Right cardiac atrium (tissue), 5 donors: Measurements from ENCODE around the gene SNAPC4. TPM values are rescaled to one million over a fixed set of nuclear protein-coding genes. Genes with fewer than 3 reads are reported as not detected.

Experiments used
- ATAC-seq, 2 donors: fragments of 200-7000 bp; cut with Tn5 transposase; one replicate each; pipeline versions ENCODE4 v1.8.0 to v1.9.1; 2020; ENCODE audit warnings: moderate library complexity in 2 of 2, mild to moderate bottlenecking in 1 of 2
- DNase-seq, 3 donors: peaks; one replicate each; pipeline ENCODE4 v3.0.0-alpha.2; 2020
- H3K27ac ChIP-seq: one replicate; pipeline ENCODE4 v1.5.1; 2013; ENCODE audit warnings: mild to moderate bottlenecking, low read length, control low read depth, moderate library complexity
- H3K27me3 ChIP-seq: one replicate; pipeline ENCODE4 v1.6.1; 2013; ENCODE audit not compliant: control insufficient read depth, insufficient read depth
- H3K4me1 ChIP-seq: one replicate; pipeline ENCODE4 v1.6.1; 2013; ENCODE audit warnings: low read length; ENCODE audit not compliant: control insufficient read depth, insufficient read depth
- H3K4me3 ChIP-seq: one replicate; pipeline ENCODE4 v1.5.1; 2013; ENCODE audit warnings: low read length, control low read depth
- H3K9me3 ChIP-seq: one replicate; pipeline ENCODE4 v1.6.1; 2013; ENCODE audit warnings: low read length; ENCODE audit not compliant: control insufficient read depth
- WGBS: extraction: QIAGEN DNeasy Blood & Tissue Kit; methylation state at CpG from one replicate; pipeline ENCODE4 v1.1.7; 2013; 5-methylcytosine and 5-hydroxymethylcytosine counted together
- intact Hi-C, 4 donors: fragments of 100-400 bp; cut with DNase I; formaldehyde crosslinking; loops; one replicate each; pipeline versions ENCODE4 v1.11.0 to v1.14.0; 2022 to 2023
- polyA plus RNA-seq: library from polyadenylated mRNA; stranded (reverse); fragments of 200-250 nt; gene quantifications from one replicate; pipeline ENCODE4 v1.2.3, GENCODE V29; 2013
- total RNA-seq, 4 donors: library from RNA; stranded (reverse); fragmentation: NEBNext Ultra II Directional; extraction: Animal tissue kit (Norgen Biotek cat#: 25700); gene quantifications; one replicate each; pipeline ENCODE4 v1.2.1, GENCODE V29; 2021
- donor health status: healthy with polysubstance abuse.
- donor health status: DM: no; HTN: yes; CAD: no.
- donor health status: DM: no; HTN: no; CAD: no.
- donor health status: DM: no; HTN: yes; CAD: no; lungs with severe emphysema.
- donor health status: DM: yes; HTN: yes; CAD: no.

Gene SNAPC4
- total and polyA plus RNA-seq, 5 donors, result 3.2 to 4.4 (median 3.8) TPM

DNA sequence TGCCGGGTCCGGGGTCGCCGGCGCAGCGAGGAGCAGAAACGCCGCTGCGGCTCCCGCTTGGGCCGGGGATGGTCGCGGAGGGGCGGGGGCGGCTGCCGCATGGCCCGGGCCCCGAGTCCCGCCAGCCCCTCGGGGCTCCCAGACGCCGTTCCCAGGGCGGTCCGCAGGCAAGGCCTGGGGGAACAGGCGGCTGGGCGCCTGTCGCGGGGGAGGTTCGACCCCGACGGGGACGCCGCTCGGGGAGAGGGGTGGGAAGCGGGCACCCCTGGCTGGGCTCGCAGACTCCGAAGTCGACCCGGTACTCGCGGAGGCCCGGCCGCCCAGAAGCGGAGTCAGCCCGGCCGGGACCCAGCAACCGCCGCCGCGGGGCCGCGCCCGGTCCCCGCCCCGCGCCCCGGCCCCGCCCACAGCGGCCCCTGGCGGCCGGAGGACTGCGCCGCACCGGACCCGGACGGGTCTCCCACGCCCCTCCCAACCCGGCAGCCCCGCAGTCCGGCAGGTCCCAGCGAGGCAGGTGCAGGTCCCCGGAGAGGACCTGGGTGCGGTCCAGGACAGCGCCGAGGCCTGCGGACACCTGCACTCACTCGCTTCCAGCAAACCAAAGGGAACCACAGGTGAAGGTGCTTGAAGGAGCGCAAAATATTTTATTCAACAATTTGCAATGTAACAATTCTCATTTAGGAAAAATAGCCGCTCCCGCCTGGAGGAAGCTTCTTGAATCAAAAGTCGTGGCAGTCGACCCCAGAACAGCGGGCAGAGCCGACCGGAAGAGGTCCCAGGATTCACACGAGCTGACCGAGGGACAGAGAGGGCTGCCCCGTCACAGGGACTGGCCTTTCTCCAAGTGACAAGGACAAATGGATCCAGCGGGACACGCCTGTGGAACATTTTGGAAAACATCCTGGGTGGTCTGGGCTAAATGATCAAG, 39.8 kb upstream of the SNAPC4 start, which contains the start of gene INPP5E:
Gene INPP5E, minus strand, starts transcription at position 365 of the 928 bp plus-strand sequence. CDS start 426 bp downstream, outside the sequence.
- intact Hi-C loops, result no loop called here
- H3K4me1 ChIP-seq, result peaks cover 6% of the 10 kb centered on the region

DNA sequence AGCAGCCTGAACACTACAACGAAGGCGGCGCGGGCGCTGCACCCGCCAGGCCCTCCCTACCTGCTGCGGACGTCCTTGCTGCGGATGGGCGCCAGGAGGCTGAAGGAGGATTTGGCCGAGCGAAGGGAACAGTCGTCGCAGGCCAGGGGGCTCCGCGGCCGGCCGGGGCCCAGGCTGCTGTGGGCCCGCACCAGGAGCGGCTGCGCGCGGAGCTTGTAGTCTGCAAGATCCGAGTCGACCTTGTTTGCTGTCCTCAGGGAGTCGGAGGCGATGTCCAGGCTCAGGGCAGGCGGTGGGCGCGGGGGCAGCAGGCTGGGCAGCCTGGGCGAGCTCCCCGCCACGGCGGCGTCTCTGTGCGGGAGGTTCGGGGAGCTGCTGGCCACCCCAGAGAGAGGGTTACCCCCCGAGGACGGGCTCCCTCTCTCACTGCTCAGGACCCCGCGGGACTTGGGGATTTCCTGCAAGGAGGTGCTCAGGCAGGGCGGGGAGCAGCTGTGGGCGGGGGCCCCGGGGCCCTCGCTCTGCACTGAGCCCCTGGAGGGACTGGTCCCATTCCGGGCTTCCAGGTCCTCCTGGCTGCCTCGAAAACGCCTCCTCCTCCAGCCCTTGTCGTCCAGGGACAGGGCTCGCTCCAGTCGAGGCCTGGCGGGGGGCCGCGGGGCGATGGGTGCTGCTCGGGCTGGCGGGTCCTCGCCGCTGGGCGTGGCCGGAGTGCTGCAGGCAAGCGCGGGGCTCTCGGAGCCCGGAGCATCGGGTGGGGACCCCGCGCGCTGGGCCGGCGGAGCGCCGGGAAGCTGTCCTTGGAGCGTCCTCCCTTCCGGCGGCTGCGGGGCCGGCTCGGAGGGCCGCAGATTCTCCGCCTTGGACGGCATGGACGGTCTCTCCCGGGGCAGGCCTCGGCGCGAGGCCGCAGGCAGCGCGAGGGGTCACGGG, 38.8 kb upstream of the SNAPC4 start:
- H3K4me1 ChIP-seq, result peaks cover 6% of the 10 kb centered on the region
- H3K4me3 ChIP-seq, result peak overlapping the region; percentile 81
- no peaks in the 10 kb centered on the region for H3K9me3 ChIP-seq
- peak; percentile 8 to 23 for ATAC-seq
- intact Hi-C loops, result no loop called here
- peak; percentile 43 to 77 (median 74) for DNase-seq
- H3K27ac ChIP-seq, result peak overlapping the region; percentile 31
- WGBS, result under 1% methylated on average over 91 of the region's 91 CpGs
- H3K27me3 ChIP-seq, result no peaks in the 10 kb centered on the region

More for the DNA sequence above, 39.8 kb upstream of the SNAPC4 start, which contains the start of gene INPP5E:
- DNase-seq, result peak; percentile 75 to 93 (median 91)
- Histone ChIP-seq H3K9me3 (no peaks in the 10 kb centered on the region), H3K27me3 (no peaks in the 10 kb centered on the region), H3K4me3 (peak within 1 kb of the TSS; percentile 81), H3K27ac (peak within 1 kb of the TSS; percentile 65)
- 5% methylated on average over 90 of the region's 90 CpGs for WGBS
- peak; percentile 82 to 86 for ATAC-seq

DNA sequence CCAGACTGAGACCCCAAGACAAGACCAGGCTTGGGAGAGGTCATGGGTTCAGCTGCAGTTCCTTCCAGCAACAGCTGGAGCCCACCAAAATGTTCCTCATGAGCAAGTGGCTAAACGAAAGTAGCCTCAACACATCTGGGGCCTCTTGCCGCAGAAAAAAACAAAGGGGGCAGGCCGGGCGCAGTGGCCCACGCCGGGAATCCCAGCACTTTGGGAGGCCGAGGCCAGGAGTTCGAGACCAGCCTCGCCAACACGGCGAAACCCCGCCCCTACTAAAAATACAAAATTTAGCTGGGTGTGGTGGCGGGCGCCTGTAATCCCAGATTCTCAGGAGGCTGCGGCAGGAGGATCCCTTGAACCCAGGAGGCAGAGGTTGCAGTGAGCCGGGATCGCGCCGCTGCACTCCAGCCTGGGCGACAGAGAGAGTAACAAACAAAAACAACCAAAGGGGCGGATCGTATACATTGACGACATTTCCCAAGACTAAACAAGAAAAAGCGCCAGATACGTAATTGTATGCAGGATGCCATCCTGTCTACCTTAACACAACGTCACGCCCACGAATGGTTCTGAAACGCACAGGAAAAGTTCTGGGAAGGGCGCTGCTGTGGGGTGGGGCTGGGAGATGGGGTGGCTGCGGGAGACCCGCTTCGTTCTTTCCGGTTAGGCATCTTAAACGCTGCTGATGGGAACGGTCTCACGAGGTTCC, 38.0 kb upstream of the SNAPC4 start:
- WGBS, result 48% methylated on average over 37 of the region's 37 CpGs
- DNase-seq, result no peak
- H3K9me3 ChIP-seq, result no peaks in the 10 kb centered on the region
- intact Hi-C loops, result no loop called here
- H3K27ac ChIP-seq, result no peak overlapping the region
- ATAC-seq, result no peak
- no peaks in the 10 kb centered on the region for H3K27me3 ChIP-seq
- H3K4me3 ChIP-seq, result peak overlapping the region; percentile 81
- H3K4me1 ChIP-seq, result peaks cover 6% of the 10 kb centered on the region

DNA sequence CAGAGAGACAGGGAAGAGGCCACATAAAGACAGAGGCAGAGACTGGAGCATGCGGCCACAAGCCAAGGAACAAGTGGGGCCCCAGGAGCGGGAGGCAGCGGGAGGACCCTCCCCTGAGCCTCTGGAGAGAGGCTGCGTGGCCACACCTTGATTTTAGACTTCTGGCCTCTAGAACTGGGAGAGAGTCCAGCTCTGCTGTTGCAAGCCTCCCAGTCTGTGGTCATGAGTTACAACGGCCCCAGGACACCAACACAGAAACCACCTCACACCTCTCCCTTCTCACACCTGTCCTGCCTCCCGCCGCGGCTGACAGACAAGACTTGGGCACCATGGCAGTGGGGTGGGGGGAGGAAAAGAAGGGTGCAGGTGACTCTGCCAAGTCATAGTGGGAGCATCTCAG, 37.5 kb upstream of the SNAPC4 start:
- Histone ChIP-seq H3K27ac (no peak overlapping the region), H3K27me3 (no peaks in the 10 kb centered on the region), H3K9me3 (no peaks in the 10 kb centered on the region), H3K4me1 (peaks cover 6% of the 10 kb centered on the region), H3K4me3 (no peak overlapping the region)
- ATAC-seq, result no peak
- WGBS, result 52% methylated on average over 8 of the region's 8 CpGs
- intact Hi-C loops, result no loop called here
- no peak for DNase-seq

DNA sequence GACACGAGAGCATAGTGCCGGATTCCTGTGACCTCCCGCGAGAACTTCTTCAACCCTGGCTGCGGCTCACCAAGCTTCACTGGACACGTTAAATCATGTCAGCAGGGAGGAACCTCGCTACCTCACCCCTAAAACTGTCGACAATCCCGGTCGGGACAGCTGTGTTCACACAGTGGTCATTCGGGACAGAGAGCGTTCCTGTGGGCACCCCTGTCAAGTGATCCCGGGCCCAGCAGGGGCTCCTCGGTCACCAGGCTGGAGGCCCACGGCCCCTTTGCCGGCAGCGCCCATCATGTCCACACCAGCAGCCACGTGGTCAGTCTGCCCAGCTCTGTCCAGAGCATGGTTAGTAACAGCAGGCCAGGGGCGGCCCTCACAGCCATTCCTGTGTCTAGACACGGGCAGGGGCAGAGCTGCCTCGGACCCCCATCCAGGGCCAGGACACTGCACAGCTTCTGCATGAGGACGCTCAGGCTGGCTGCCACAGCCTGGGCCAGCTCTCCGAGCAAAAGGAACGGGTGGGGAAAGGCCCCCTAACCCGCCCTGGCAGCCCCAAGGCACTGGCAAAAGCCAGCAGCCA, 36.2 kb upstream of the SNAPC4 start:
- ATAC-seq, result no peak
- H3K4me1 ChIP-seq, result peaks cover 6% of the 10 kb centered on the region
- no peak overlapping the region for H3K27ac ChIP-seq
- DNase-seq, result peak in 1 of 3 donors; percentile 41
- no peak overlapping the region for H3K4me3 ChIP-seq
- intact Hi-C loops, result no loop called here
- no peaks in the 10 kb centered on the region for H3K9me3 ChIP-seq
- 90% methylated on average over 25 of the region's 25 CpGs for WGBS
- H3K27me3 ChIP-seq, result no peaks in the 10 kb centered on the region

DNA sequence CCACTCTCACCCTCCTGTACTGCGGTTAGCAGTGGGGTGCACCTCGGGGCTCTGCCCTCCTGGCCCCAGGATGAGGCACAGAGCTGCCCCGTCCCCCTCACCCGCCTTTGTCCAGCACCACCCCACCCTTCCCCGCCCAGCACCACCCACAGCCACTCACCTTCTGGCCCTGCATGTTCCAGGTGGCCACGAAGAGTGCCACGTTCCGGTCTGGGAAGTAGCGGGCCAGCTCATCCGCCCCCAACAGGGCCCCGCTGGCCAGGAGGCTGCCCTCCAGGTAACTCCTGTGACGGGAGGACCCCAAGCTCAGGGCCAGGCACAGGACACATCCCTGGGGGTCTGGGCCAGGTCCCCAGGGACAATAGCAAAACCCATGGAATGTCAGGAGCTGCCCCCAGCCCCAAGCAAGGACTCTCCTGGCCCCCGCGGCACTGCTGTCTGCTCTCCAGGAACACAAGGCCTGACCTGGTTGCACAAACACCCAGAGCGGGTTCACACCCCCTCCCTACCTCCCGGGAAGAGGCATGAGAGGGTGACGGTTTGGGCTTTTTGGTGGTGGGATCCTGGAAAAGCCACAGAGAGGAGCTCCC, 34.7 kb upstream of the SNAPC4 start:
- intact Hi-C loops, result no loop called here
- Histone ChIP-seq H3K27me3 (no peaks in the 10 kb centered on the region), H3K9me3 (no peaks in the 10 kb centered on the region), H3K4me1 (peaks cover 6% of the 10 kb centered on the region), H3K27ac (no peak overlapping the region), H3K4me3 (no peak overlapping the region)
- ATAC-seq, result no peak
- WGBS, result 90% methylated on average over 17 of the region's 17 CpGs
- peak in 1 of 3 donors; percentile 54 for DNase-seq

DNA sequence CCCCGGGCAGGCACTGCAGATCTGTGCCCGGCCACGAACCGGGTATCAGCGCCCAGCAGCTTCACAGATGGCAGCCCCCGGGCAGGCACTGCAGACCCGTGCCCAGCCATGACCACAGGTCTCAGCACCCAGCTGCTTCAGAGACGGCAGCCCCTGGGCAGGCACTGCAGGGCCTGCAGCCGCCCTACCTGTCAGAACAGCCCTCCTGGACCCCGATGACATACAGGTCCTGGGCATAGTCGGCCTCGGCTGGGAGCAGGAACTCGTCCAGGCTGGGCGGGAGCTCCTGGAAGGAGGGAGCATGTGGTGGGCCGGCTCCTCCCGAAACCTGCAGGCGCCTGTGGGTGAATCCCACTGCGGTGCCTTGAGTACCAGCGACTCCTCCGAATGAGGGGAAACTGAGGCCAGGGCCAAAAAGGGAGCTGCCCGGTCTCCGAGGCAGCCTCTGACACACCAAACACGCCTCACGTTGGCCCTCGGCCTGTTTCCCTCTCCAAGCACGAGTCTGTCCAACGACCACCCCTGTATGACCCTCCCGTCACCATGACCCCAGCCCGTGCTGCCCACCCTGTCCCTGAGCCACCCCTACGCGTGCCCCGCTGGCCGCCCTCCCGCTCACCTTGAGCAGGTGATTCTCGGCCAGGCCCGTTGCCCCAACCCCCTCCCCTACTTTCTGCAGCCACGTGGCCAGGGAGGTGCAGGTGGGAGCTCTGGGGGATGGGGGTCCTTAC, 34.0 kb upstream of the SNAPC4 start:
- intact Hi-C loops, result no loop called here
- Histone ChIP-seq H3K4me3 (no peak overlapping the region), H3K27me3 (no peaks in the 10 kb centered on the region), H3K9me3 (no peaks in the 10 kb centered on the region), H3K4me1 (peaks cover 6% of the 10 kb centered on the region), H3K27ac (no peak overlapping the region)
- WGBS, result 89% methylated on average over 37 of the region's 37 CpGs
- ATAC-seq, result no peak
- DNase-seq, result peak in 1 of 3 donors; percentile 58

DNA sequence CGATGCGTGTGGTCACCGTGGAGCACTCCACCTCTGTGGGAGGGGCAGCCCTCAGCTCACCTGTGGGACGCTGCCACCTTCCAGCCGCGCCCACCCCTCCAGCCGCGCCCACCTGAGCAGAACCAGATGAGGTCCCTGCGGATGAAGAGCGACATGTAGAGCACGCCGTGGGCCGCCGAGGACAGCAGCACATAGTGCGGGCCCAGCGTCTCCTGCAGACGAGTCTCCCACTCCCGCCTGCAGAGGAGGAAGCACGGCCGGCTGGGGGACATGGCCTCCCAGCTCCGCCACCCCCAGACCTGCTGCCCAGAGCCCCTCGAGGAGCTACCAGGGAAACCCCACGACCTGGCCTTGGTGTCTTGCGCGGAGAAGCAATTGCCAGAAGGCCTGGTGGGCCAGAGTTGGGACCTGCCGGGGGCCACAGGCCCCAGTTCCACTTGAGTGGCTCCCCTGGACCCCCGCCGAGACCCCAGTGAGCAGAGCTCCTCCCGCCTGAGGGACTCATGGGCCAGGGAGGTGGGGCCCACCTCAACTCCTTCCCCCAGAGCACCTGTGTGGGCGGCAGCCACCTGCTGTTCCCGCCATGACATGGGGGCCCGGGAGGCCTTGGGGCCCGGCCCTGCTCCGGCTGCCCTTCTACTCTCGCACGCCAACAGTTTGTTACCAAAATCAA, 33.2 kb upstream of the SNAPC4 start:
- ATAC-seq (no peak), DNase-seq (no peak)
- intact Hi-C loops, result no loop called here
- H3K4me1 ChIP-seq, result peaks cover 6% of the 10 kb centered on the region
- H3K9me3 ChIP-seq, result no peaks in the 10 kb centered on the region
- no peak overlapping the region for H3K4me3 ChIP-seq
- no peak overlapping the region for H3K27ac ChIP-seq
- no peaks in the 10 kb centered on the region for H3K27me3 ChIP-seq
- 94% methylated on average over 36 of the region's 36 CpGs for WGBS

DNA sequence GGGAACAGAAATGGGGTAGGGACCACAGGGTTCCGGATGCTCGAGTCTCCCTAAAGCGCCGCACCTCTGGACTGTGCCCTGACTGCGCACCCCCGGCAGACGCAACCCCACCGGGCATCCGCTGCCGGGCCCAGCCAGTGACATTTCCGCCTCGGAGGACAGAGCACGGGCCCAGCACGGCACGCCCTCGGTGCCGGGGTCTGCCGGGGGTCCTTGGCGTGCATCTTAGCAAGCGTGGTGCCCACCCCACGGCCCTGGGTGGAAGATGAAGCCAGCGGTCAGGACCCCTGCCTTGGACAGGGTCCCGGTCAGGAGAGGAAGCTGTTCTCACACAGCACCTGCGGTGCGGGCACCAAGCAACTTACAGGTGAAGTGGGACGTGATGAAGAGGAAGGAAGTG, 32.6 kb upstream of the SNAPC4 start:
- WGBS, result 96% methylated on average over 26 of the region's 26 CpGs

More for the DNA sequence above, 32.6 kb upstream of the SNAPC4 start:
- no peaks in the 10 kb centered on the region for H3K9me3 ChIP-seq
- H3K4me1 ChIP-seq, result peaks cover 4% of the 10 kb centered on the region
- no peak overlapping the region for H3K4me3 ChIP-seq
- H3K27me3 ChIP-seq, result no peaks in the 10 kb centered on the region
- DNase-seq (no peak), ATAC-seq (no peak)
- intact Hi-C loops, result no loop called here
- no peak overlapping the region for H3K27ac ChIP-seq
